T-helper 2 cell treated with Interferon-gamma antibody and Interleukin-4, amounts not matched to agents 5 μg/mL and 100 μg/mL, for 36 hours (primary cell): ENCODE measurements around the gene SHOX.

Source experiments
- DNase-seq: peaks from one replicate; pipeline ENCODE4 v3.0.0; 2021; ENCODE audit warnings: low spot score
- H3K27ac Mint-ChIP-seq: one replicate; pipeline ENCODE4 v1.8.0; 2021; ENCODE audit warnings: mild to moderate bottlenecking, mixed read lengths
- H3K27me3 Mint-ChIP-seq: one replicate; pipeline ENCODE4 v1.8.0; 2021; ENCODE audit warnings: low read depth, mixed read lengths
- H3K36me3 Mint-ChIP-seq: one replicate; pipeline ENCODE4 v1.8.0; 2021; ENCODE audit warnings: low read depth, mixed read lengths
- H3K4me1 Mint-ChIP-seq: one replicate; pipeline ENCODE4 v1.8.0; 2021; ENCODE audit warnings: low read depth, mixed read lengths
- H3K4me3 Mint-ChIP-seq: one replicate; pipeline ENCODE4 v1.8.0; 2022; ENCODE audit warnings: mild to moderate bottlenecking, moderate library complexity, mixed read lengths
- H3K9me3 Mint-ChIP-seq: one replicate; pipeline ENCODE4 v1.8.0; 2021; ENCODE audit warnings: mixed read lengths

SHOX gene

DNA sequence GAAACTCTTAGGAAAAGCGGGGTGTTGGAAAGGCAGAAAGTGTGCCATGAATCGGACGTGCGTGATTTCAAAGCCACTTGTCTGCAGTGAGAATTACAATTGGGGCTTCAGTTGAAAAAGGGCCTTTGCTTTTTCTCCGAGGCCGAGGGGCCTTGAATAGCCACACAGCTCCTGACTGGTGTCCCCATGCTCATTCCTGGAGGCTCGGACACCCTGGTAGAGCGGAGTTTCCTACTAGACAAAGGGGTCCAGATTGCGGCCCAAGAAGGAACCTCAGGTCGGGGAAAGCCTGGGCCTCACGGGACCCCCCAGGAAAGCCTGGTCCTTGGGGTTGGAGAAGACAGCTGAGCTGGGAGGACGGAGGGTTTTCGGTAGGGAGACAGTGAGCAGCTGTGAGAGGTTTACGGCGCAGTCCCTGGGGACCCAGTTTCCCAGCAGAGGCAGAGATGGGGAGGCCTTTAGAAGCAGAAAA, 3.0 kb upstream of the SHOX start:
- no peak for DNase-seq
- no peak overlapping the region for H3K27ac Mint-ChIP-seq
- no peaks in the 10 kb centered on the region for H3K4me1 Mint-ChIP-seq
- H3K36me3 Mint-ChIP-seq, result no peaks in the 10 kb centered on the region
- H3K4me3 Mint-ChIP-seq, result no peak overlapping the region
- H3K9me3 Mint-ChIP-seq, result peaks cover 7% of the 10 kb centered on the region
- H3K27me3 Mint-ChIP-seq, result peaks cover 73% of the 10 kb centered on the region

DNA sequence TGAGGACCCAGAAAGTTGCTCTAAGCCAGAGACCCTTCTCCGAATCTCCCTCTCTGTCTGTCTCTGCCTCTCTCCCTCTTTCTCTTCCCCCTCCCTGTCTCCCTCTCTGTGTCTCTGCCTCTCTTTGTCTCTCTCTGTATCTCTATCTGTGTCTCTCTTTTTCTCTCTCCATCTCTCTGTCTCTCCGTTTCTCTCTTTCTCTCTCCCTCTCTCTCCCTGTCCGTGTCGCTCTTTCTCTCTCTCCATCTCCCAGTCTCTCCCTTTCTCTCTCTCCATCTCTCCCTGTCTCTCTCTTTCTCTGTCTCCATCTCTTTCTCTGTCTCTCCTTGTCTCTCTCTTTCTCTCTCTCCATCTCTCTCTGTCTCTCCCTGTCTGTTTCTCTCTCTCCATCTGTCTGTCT, 2.6 kb upstream of the SHOX start:
- DNase-seq, result no peak
- H3K27ac Mint-ChIP-seq, result no peak overlapping the region
- H3K9me3 Mint-ChIP-seq, result peaks cover 7% of the 10 kb centered on the region
- peaks cover 72% of the 10 kb centered on the region for H3K27me3 Mint-ChIP-seq
- no peaks in the 10 kb centered on the region for H3K4me1 Mint-ChIP-seq
- H3K36me3 Mint-ChIP-seq, result no peaks in the 10 kb centered on the region
- no peak overlapping the region for H3K4me3 Mint-ChIP-seq

DNA sequence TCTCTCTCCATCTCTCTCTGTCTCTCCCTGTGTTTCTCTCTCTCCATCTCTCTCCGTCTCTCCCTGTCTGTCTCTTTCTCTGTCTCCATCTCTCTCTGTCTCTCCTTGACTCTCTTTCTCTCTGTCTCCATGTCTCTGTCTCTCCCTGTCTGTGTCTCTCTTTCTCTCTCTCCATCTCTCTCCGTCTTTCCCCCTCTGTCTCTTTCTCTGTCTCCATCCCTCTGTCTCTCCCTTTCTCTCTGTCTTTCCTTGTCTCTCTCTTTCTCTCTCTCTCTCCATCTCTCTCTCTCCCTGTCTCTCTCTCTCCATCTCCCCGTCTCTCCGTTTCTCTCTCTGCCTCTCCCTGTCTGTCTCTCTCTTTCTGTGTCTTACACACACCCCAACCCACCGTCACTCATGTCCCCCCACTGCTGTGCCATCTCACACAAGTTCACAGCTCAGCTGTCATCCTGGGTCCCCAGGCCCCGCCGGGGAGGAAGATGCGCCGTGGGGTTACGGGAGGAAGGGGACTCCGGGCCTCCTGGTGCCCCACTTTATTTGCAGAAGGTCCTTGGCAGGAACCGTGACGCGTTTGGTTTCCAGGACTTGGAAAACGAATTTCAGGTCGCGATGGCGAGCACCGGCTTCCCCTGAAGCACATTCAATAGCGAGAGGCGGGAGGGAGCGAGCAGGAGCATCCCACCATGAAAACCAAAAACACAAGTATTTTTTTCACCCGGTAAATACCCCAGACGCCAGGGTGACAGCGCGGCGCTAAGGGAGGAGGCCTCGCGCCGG, 1.2 kb upstream of the SHOX start:
- Mint-ChIP-seq H3K27ac (peak overlapping the region; percentile 65), H3K9me3 (peaks cover 7% of the 10 kb centered on the region), H3K27me3 (peaks cover 78% of the 10 kb centered on the region), H3K36me3 (no peaks in the 10 kb centered on the region), H3K4me3 (no peak overlapping the region), H3K4me1 (no peaks in the 10 kb centered on the region)
- DNase-seq, result no peak

DNA sequence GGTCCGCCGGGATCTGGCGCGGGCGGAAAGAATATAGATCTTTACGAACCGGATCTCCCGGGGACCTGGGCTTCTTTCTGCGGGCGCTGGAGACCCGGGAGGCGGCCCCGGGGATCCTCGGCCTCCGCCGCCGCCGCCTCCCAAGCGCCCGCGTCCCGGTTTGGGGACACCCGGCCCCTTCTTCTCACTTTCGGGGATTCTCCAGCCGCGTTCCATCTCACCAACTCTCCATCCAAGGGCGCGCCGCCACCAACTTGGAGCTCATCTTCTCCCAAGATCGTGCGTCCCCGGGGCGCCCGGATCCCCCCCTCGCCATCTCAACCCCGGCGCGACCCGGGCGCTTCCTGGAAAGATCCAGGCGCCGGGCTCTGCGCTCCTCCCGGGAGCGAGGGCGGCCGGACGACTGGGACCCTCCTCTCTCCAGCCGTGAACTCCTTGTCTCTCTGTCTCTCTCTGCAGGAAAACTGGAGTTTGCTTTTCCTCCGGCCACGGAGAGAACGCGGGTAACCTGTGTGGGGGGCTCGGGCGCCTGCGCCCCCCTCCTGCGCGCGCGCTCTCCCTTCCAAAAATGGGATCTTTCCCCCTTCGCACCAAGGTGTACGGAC, 482 bp upstream of the SHOX start:
- Mint-ChIP-seq H3K4me3 (no peak overlapping the region), H3K4me1 (no peaks in the 10 kb centered on the region), H3K27ac (no peak overlapping the region), H3K9me3 (peaks cover 7% of the 10 kb centered on the region), H3K36me3 (no peaks in the 10 kb centered on the region), H3K27me3 (peaks cover 75% of the 10 kb centered on the region)
- DNase-seq, result no peak

DNA sequence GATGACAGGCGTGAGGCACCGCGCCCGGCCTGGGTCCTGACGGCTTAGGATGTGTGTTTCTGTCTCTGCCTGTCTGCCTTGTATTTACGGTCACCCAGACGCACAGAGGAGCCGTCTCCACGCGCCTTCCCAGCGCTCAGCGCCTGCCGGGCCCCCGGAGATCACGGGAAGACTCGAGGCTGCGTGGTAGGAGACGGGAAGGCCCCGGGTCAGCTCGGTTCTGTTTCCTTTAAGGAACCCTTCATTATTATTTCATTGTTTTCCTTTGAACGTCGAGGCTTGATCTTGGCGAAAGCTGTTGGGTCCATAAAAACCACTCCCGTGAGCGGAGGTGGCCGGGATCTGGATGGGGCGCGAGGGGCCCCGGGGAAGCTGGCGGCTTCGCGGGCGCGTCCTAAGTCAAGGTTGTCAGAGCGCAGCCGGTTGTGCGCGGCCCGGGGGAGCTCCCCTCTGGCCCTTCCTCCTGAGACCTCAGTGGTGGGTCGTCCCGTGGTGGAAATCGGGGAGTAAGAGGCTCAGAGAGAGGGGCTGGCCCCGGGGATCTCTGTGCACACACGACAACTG, 1.3 kb downstream of the SHOX start:
- DNase-seq, result no peak
- Mint-ChIP-seq H3K4me1 (no peaks in the 10 kb centered on the region), H3K36me3 (no peaks in the 10 kb centered on the region), H3K4me3 (no peak overlapping the region), H3K27ac (no peak overlapping the region), H3K9me3 (peaks cover 2% of the 10 kb centered on the region), H3K27me3 (peaks cover 68% of the 10 kb centered on the region)

DNA sequence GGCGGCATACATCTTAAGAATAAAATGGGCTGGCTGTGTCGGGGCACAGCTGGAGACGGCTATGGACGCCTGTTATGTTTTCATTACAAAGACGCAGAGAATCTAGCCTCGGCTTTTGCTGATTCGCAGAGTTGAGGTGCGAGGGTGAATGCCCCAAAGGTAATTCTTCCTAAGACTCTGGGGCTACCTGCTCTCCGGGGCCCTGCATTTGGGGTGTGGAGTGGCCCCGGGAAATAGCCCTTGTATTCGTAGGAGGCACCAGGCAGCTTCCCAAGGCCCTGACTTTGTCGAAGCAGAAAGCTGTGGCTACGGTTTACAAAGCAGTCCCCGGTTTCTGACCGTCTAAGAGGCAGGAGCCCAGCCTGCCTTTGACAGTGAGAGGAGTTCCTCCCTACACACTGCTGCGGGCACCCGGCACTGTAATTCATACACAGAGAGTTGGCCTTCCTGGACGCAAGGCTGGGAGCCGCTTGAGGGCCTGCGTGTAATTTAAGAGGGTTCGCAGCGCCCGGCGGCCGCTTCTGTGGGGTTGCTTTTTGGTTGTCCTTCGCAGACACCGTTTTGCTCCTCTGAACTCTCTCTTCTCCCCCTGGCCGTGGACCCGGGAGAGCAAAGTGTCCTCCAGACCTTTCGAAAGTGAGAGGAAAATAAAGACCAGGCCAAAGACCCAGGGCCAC, 1.9 kb downstream of the SHOX start:
- no peaks in the 10 kb centered on the region for H3K4me1 Mint-ChIP-seq
- no peak overlapping the region for H3K27ac Mint-ChIP-seq

DNA sequence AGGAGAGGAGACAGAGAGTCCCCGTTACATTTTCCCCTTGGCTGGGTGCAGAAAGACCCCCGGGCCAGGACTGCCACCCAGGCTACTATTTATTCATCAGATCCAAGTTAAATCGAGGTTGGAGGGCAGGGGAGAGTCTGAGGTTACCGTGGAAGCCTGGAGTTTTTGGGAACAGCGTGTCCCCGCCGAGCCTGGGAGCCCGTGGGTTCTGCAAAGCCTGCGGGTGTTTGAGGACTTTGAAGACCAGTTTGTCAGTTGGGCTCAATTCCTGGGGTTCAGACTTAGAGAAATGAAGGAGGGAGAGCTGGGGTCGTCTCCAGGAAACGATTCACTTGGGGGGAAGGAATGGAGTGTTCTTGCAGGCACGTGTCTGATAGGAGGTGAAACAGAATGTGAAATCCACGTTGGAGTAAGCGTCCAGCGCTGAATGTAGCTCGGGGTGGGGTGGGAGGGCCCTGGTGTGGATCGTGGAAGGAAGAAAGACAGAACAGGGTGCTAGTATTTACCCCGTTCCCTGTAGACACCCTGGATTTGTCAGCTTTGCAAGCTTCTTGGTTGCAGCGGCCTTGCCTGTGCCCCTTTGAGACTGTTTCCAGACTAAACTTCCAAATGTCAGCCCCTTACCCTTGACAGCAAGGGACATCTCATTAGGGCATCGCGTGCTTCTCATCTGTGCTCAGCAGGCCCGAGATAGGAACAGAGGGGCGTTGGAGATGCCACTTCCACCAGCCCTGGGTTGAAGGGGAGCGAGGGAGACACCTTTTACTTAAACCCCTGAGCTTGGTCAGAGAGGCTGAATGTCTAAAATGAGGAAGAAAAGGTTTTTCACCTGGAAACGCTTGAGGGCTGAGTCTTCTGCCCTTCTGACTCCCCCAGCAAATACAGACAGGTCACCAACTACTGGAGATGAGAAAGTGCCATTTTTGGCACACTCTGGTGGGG, 2.7 kb downstream of the SHOX start:
- H3K27me3 Mint-ChIP-seq, result peaks cover 69% of the 10 kb centered on the region
- no peaks in the 10 kb centered on the region for H3K4me1 Mint-ChIP-seq
- no peak overlapping the region for H3K4me3 Mint-ChIP-seq
- no peak for DNase-seq
- no peak overlapping the region for H3K27ac Mint-ChIP-seq
- no peaks in the 10 kb centered on the region for H3K9me3 Mint-ChIP-seq
- H3K36me3 Mint-ChIP-seq, result no peaks in the 10 kb centered on the region

More for the DNA sequence above, 1.9 kb downstream of the SHOX start:
- Mint-ChIP-seq H3K27me3 (peaks cover 68% of the 10 kb centered on the region), H3K4me3 (no peak overlapping the region), H3K36me3 (no peaks in the 10 kb centered on the region), H3K9me3 (no peaks in the 10 kb centered on the region)
- DNase-seq, result no peak

DNA sequence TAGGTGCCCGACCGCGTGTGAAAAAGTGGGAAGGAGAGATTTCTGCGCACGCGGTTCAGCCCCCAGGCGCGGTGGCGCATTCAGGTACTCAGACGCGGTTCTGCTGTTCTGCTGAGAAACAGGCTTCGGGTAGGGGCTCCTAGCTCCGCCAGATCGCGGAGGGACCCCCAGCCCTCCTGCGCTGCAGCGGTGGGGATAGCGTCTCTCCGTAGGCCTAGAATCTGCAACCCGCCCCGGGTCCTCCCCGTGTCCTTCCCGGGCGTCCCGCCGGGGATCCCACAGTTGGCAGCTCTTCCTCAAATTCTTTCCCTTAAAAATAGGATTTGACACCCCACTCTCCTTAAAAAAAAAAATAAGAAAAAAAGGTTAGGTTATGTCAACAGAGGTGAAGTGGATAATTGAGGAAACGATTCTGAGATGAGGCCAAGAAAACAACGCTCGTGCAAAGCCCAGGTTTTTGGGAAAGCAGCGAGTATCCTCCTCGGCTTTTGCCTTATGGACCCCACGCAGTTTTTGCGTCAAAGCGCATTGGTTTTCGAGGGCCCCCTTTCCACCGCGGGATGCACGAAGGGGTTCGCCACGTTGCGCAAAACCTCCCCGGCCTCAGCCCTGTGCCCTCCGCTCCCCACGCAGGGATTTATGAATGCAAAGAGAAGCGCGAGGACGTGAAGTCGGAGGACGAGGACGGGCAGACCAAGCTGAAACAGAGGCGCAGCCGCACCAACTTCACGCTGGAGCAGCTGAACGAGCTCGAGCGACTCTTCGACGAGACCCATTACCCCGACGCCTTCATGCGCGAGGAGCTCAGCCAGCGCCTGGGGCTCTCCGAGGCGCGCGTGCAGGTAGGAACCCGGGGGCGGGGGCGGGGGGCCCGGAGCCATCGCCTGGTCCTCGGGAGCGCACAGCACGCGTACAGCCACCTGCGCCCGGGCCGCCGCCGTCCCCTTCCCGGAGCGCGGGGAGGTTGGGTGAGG, 3.7 kb downstream of the SHOX start:
- no peak overlapping the region for H3K27ac Mint-ChIP-seq
- H3K27me3 Mint-ChIP-seq, result peaks cover 71% of the 10 kb centered on the region
- DNase-seq, result no peak

DNA sequence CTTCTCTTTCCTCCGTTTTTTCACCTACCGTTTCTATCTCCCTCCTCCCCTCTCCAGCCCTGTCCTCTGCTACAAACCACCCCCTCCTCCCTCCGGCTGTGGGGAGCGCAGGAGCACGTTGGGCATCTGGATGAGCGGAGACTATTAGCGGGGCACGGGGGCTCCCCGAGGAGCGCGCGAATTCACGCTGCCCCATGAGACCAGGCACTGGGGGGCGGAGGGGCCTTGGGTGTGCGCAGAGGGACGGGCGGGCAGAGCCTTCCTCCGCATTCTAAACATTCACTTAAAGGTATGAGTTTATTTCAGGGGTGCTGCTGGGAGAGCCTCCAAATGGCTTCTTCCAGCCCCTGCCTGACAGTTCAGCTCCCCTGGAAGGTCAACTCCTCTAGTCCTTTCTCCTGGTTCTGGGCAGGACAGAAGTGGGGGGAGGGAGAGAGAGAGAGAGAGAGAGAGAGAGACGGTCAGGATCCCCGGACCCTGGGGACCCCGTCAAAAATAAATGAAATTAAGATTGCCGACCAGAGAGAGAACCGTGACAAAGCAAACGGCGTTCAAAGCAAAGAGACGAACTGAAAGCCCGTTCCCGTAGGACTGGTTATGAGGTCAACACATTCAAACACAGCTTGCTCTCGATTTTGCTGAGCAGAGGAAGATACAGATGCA, 5.0 kb downstream of the SHOX start:
- Mint-ChIP-seq H3K9me3 (no peaks in the 10 kb centered on the region), H3K27me3 (peaks cover 73% of the 10 kb centered on the region), H3K36me3 (no peaks in the 10 kb centered on the region), H3K4me3 (no peak overlapping the region), H3K27ac (no peak overlapping the region), H3K4me1 (no peaks in the 10 kb centered on the region)
- DNase-seq, result no peak

More for the DNA sequence above, 3.7 kb downstream of the SHOX start:
- Mint-ChIP-seq H3K36me3 (no peaks in the 10 kb centered on the region), H3K4me3 (no peak overlapping the region), H3K9me3 (no peaks in the 10 kb centered on the region), H3K4me1 (no peaks in the 10 kb centered on the region)

DNA sequence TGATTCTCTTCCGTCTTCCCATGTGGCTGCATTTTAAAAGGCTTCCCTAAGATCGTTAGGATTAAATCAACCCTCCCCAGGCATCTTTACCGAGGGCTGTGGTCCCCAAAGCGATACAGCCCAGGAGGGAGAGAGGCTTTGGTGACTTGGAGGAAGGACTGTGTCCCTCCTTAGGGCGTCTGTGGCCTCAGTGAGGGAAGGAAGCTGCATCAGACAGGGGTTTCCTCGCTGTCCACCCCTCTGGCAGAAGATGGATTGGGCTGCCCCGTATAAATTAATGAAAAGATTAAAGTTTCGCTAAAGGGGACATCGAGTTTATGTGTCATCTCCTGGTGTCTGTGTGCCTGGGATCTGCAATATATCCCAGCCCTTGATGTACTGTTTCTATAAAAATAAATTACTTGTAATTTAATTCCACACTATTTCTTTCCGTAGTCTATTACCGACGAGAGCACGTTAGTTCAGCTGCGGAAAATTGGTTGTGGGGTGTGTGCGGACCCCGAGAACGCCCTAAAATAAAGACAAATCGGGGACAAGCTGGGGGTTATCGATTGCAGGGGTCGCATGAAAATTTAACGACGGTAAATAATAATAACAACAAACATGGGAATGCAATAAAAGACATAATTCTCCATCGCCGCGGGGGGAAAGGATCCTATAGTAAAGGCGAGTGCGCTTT, 6.5 kb downstream of the SHOX start:
- H3K4me3 Mint-ChIP-seq, result no peak overlapping the region
- no peaks in the 10 kb centered on the region for H3K4me1 Mint-ChIP-seq
- no peaks in the 10 kb centered on the region for H3K9me3 Mint-ChIP-seq
- DNase-seq, result no peak
- peak overlapping the region; percentile 31 for H3K27ac Mint-ChIP-seq
- H3K36me3 Mint-ChIP-seq, result no peaks in the 10 kb centered on the region
- peaks cover 65% of the 10 kb centered on the region for H3K27me3 Mint-ChIP-seq

DNA sequence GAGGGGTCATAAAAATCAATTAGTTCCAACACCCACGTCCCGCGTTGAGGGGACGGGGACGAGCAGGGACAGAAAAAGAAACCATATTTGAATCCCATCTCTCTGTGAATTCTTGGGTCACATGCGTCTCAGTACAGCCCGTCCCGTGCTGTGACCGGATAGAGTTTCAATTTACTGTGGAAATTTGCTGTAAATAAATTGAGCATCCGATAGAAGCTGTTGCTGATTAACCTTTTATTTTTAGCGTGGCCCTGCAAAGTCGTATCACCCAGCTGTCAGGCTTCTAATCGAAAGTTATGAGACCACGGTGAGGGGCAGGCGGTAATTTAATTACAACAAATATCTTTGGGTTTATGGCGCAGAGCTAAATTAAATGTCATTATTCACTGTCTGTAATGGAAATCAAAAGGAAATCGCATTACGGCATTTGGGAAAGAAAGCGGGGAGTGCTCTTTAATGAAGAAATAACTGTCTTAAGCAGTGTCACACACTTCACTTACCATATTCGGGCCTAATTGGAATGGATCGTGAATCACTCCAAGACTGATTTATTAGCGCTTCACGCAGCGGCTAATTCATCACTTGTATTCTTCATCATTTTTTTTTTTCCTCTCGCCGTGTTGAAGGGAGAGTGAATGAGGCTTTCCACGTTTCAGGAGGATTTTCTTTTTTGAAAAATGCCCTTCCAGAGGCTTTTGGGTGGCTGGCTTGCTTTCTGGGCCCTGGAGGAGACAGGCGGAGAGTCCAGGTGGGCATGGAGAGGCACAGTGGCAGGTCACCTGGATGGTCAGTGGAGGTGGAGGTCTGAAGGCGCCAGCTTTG, 7.3 kb downstream of the SHOX start:
- Mint-ChIP-seq H3K9me3 (no peaks in the 10 kb centered on the region), H3K4me1 (no peaks in the 10 kb centered on the region), H3K36me3 (no peaks in the 10 kb centered on the region), H3K27ac (no peak overlapping the region), H3K4me3 (no peak overlapping the region), H3K27me3 (peaks cover 59% of the 10 kb centered on the region)
- no peak for DNase-seq
